Stimulated activated CD4-positive, alpha-beta T cell treated with anti-CD3 and anti-CD28 coated beads, Interleukin-4, amount 100 ng/mL, for 4 hours (primary cell): ENCODE results near the gene SPINK14.

Source experiments
- DNase-seq, 2 experiments: peaks; one replicate each; pipeline ENCODE4 v3.0.0-alpha.2; 2020

SPINK14 gene

GRCh38 chr5:148202531-148203203 is 34.3 kb downstream of the SPINK14 start, which contains the start of gene SPINK6:
SPINK6 (plus strand) TSS chr5:148203042; CDS start chr5:148203097, 55 bp downstream.
- DNase-seq, result no peak

- no peak for DNase-seq
Observed at GRCh38 chr5:148205044-148205806, 36.9 kb downstream of the SPINK14 start.

- DNase-seq, result no peak
Observed at GRCh38 chr5:148205865-148206264, 37.5 kb downstream of the SPINK14 start.

- DNase-seq, result no peak
Observed at GRCh38 chr5:148206620-148207019, 38.3 kb downstream of the SPINK14 start.

- no peak for DNase-seq
Observed at GRCh38 chr5:148208226-148208625, 39.9 kb downstream of the SPINK14 start.

- no peak for DNase-seq
Observed at GRCh38 chr5:148209151-148209770, 40.9 kb downstream of the SPINK14 start.

- DNase-seq, result no peak
Observed at GRCh38 chr5:148214665-148215185, 46.4 kb downstream of the SPINK14 start.

GRCh38 chr5:148221508-148221907 is 53.2 kb downstream of the SPINK14 start:
- DNase-seq, result no peak

- no peak for DNase-seq
Observed at GRCh38 chr5:148224117-148224742, 55.9 kb downstream of the SPINK14 start.
